IMR-90 (cell line): ENCODE measurements around the gene SHC4. TPM values are rescaled to one million over a fixed set of nuclear protein-coding genes. Genes with fewer than 3 reads are reported as not detected.

Experiments
- ATAC-seq: fragments of 200-7000 bp; cut with Tn5 transposase; 2 replicates; pipeline ENCODE4 v1.9.1; 2020; ENCODE audit warnings: low read depth, mild to moderate bottlenecking, moderate library complexity
- BruUV-seq: library from RNA; stranded (reverse); fragments of 400-500 nt; replicated peaks from 2 replicates; lab custom pipeline; 2021; lab: Mats Ljungman, UMichigan
- CTCF ChIA-PET: fragments of 300-600 bp; formaldehyde crosslinking; extraction: SDS; loops from one replicate; lab custom pipeline; 2021; ENCODE audit warnings: antibody characterized with exemption; lab: Yijun Ruan, JAX
- POLR2A ChIA-PET: fragments of 300-600 bp; sonication (Branson Sonifier 250); formaldehyde crosslinking; loops from one replicate; lab custom pipeline; 2022; ENCODE audit warnings: antibody characterized with exemption; ENCODE audit not compliant: unreplicated experiment; lab: Charles Lee
- DNase-seq: peaks from one replicate; pipeline ENCODE4 v3.0.0; 2013
- H2AFZ ChIP-seq: replicated peaks from 2 replicates; pipeline ENCODE3; 2013; ENCODE audit warnings: low read length, mild to moderate bottlenecking; ENCODE audit not compliant: poor library complexity
- H2AK5ac ChIP-seq: 2 replicates; pipeline ENCODE4 v1.6.1; 2013; ENCODE audit warnings: low read depth, low read length, inconsistent platforms
- H2AK9ac ChIP-seq: replicated peaks from 2 replicates; pipeline ENCODE3; 2013; ENCODE audit warnings: mild to moderate bottlenecking, low read depth, low read length, moderate library complexity; ENCODE audit not compliant: poor library complexity
- H2BK120ac ChIP-seq: 2 replicates; pipeline ENCODE4 v1.6.1; 2013; ENCODE audit warnings: low read depth, low read length, inconsistent platforms
- H2BK15ac ChIP-seq: 3 replicates; pipeline ENCODE4 v1.6.1; 2013; ENCODE audit warnings: low read depth, low read length, inconsistent platforms
- H2BK20ac ChIP-seq: 2 replicates; pipeline ENCODE4 v1.6.1; 2013; ENCODE audit warnings: low read depth, mild to moderate bottlenecking, inconsistent platforms, low read length, moderate library complexity
- H2BK5ac ChIP-seq: 2 replicates; pipeline ENCODE4 v1.6.1; 2013; ENCODE audit warnings: mild to moderate bottlenecking, low read depth, low read length, inconsistent platforms; ENCODE audit not compliant: poor library complexity, severe bottlenecking
- H3K14ac ChIP-seq: replicated peaks from 2 replicates; pipeline ENCODE4 v1.6.1; 2013; ENCODE audit warnings: low read depth, low read length, inconsistent platforms
- H3K18ac ChIP-seq: 2 replicates; pipeline ENCODE4 v1.6.1; 2013; ENCODE audit warnings: low read depth, low read length, control low read depth
- H3K23ac ChIP-seq: 2 replicates; pipeline ENCODE4 v1.6.1; 2013; ENCODE audit warnings: low read depth, low read length, inconsistent platforms
- H3K27ac ChIP-seq: 2 replicates; pipeline ENCODE4 v1.5.1; 2013; ENCODE audit warnings: mild to moderate bottlenecking, control low read depth, low read length; ENCODE audit not compliant: insufficient read depth
- H3K27me3 ChIP-seq: 2 replicates; pipeline ENCODE4 v1.6.1; 2013; ENCODE audit warnings: low read length; ENCODE audit not compliant: control insufficient read depth, insufficient read depth
- H3K36me3 ChIP-seq: 2 replicates; pipeline ENCODE4 v1.6.1; 2013; ENCODE audit warnings: low read length, mixed read lengths; ENCODE audit not compliant: control insufficient read depth, insufficient read depth
- H3K4ac ChIP-seq: 2 replicates; pipeline ENCODE4 v1.6.1; 2013; ENCODE audit warnings: low read depth, low read length, inconsistent platforms
- H3K4me1 ChIP-seq: 2 replicates; pipeline ENCODE4 v1.6.1; 2013; ENCODE audit warnings: low read length, mixed read lengths; ENCODE audit not compliant: control insufficient read depth, insufficient read depth
- H3K4me2 ChIP-seq: 2 replicates; pipeline ENCODE4 v1.6.1; 2013; ENCODE audit warnings: low read depth, mild to moderate bottlenecking, control low read depth, low read length, moderate library complexity
- H3K4me3 ChIP-seq: 2 replicates; pipeline ENCODE4 v1.5.1; 2013; ENCODE audit warnings: low read depth, mild to moderate bottlenecking, control low read depth, low read length, moderate library complexity; ENCODE audit not compliant: insufficient read depth
- H3K56ac ChIP-seq: 2 replicates; pipeline ENCODE4 v1.6.1; 2013; ENCODE audit warnings: low read length, inconsistent platforms; ENCODE audit not compliant: insufficient read depth; ENCODE audit errors: extremely low read depth
- H3K79me1 ChIP-seq, 2 experiments: 2 replicates each; pipeline ENCODE4 v1.6.1; 2013; ENCODE audit warnings: low read length in 2 of 2, inconsistent platforms in 1 of 2, low read depth in 1 of 2
- H3K9ac ChIP-seq: 2 replicates; pipeline ENCODE4 v1.6.1; 2013; ENCODE audit warnings: low read depth, low read length, control low read depth
- H3K9me1 ChIP-seq: 2 replicates; pipeline ENCODE4 v1.6.1; 2013; ENCODE audit warnings: low read length, inconsistent platforms; ENCODE audit not compliant: insufficient read depth
- H3K9me3 ChIP-seq: 2 replicates; pipeline ENCODE4 v1.6.1; 2013; ENCODE audit warnings: low read length; ENCODE audit not compliant: control insufficient read depth, insufficient read depth
- H4K20me1 ChIP-seq: 2 replicates; pipeline ENCODE4 v1.6.1; 2013; ENCODE audit warnings: low read length, inconsistent platforms; ENCODE audit not compliant: insufficient read depth
- H4K5ac ChIP-seq: 2 replicates; pipeline ENCODE4 v1.6.1; 2013; ENCODE audit warnings: mild to moderate bottlenecking, low read depth, low read length, control low read depth
- H4K8ac ChIP-seq, 2 experiments: 2 replicates each; pipeline ENCODE4 v1.6.1; 2013; ENCODE audit warnings: low read depth in 2 of 2, low read length in 2 of 2, control low read depth in 1 of 2, inconsistent platforms in 1 of 2
- H4K91ac ChIP-seq: 2 replicates; pipeline ENCODE4 v1.6.1; 2013; ENCODE audit warnings: low read depth, low read length, inconsistent platforms; ENCODE audit not compliant: insufficient read depth
- FOS ChIP-seq: fragments of 150-350 bp; IDR thresholded peaks from 2 replicates; pipeline ENCODE4 v1.6.1; 2016; ENCODE audit warnings: low read depth, low read length
- MAFK ChIP-seq: IDR thresholded peaks from 2 replicates; pipeline ENCODE4 v1.6.1; 2012; ENCODE audit warnings: low read depth, low read length, improper control_type of control experiment
- MAZ ChIP-seq: IDR thresholded peaks from 2 replicates; pipeline ENCODE4 v1.6.1; 2012; ENCODE audit warnings: low read depth, mild to moderate bottlenecking, low read length, improper control_type of control experiment, moderate library complexity, borderline replicate concordance
- MXI1 ChIP-seq: IDR thresholded peaks from 2 replicates; pipeline ENCODE4 v1.6.1; 2012; ENCODE audit warnings: low read depth, mild to moderate bottlenecking, low read length, moderate library complexity, borderline replicate concordance
- NFE2L2 ChIP-seq: fragments of 150-350 bp; IDR thresholded peaks from 2 replicates; pipeline ENCODE4 v1.6.1; 2016; ENCODE audit warnings: low read depth, mild to moderate bottlenecking, low read length
- RAD21 ChIP-seq: IDR thresholded peaks from 2 replicates; pipeline ENCODE4 v1.6.1; 2012; ENCODE audit warnings: low read length, improper control_type of control experiment
- RFX5 ChIP-seq: IDR thresholded peaks from 2 replicates; pipeline ENCODE4 v1.8.0; 2012; ENCODE audit warnings: low read depth, mild to moderate bottlenecking, low read length, moderate library complexity
- WGBS, 2 experiments: methylation state at CpG; one replicate each; pipeline versions ENCODE4 v1.1.5 to v1.1.7; 2013; ENCODE audit warnings: missing lambda C conversion rate in 2 of 2; ENCODE audit not compliant: insufficient read length in 1 of 2; ENCODE audit errors: extremely low coverage in 2 of 2; 5-methylcytosine and 5-hydroxymethylcytosine counted together
- dilution Hi-C: fragments of 300-500 bp; cut with HindIII; formaldehyde crosslinking; loops from one replicate; pipeline ENCODE4 v1.14.3; 2018; ENCODE audit warnings: low sequenced_read_pairs; ENCODE audit not compliant: unreplicated experiment
- in situ Hi-C: fragments of 300-500 bp; cut with MboI; formaldehyde crosslinking; loops from 3 replicates; pipeline ENCODE4 v1.14.3; 2019; ENCODE audit warnings: low sequenced_read_pairs, inconsistent platforms, mixed read lengths
- intact Hi-C: fragments of 100-400 bp; cut with micrococcal nuclease; formaldehyde crosslinking; loops from 2 replicates; pipeline ENCODE4 v1.10.0; 2022
- polyA plus RNA-seq, 3 experiments: library from polyadenylated mRNA; depleted of rRNA; stranded (reverse); fragments of >200 nt; gene quantifications; 2 replicates each; pipeline ENCODE4 v1.2.3, GENCODE V29; 2012; ENCODE audit warnings: low replicate concordance in 1 of 3
- total RNA-seq: library from RNA; depleted of rRNA; stranded (reverse); fragments of >200 nt; gene quantifications from 2 replicates; pipeline ENCODE4 v1.2.3, GENCODE V29; 2012
- TF ChIP-seq, protein P1 (sequence below): fragments of 150-350 bp; IDR thresholded peaks from 2 replicates; pipeline ENCODE4 v1.6.1; 2017; ENCODE audit warnings: mild to moderate bottlenecking, antibody characterized with exemption, low read length, low read depth
- TF ChIP-seq, protein P2 (sequence below): fragments of 150-350 bp; IDR thresholded peaks from 2 replicates; pipeline ENCODE4 v1.6.1; 2016; ENCODE audit warnings: low read depth, mild to moderate bottlenecking, low read length, moderate library complexity, borderline replicate concordance

Gene SHC4
- total and polyA plus RNA-seq, 2 of the 4 experiments (the other 2 are of a cell fraction): 0.91 to 2.7 TPM

DNA sequence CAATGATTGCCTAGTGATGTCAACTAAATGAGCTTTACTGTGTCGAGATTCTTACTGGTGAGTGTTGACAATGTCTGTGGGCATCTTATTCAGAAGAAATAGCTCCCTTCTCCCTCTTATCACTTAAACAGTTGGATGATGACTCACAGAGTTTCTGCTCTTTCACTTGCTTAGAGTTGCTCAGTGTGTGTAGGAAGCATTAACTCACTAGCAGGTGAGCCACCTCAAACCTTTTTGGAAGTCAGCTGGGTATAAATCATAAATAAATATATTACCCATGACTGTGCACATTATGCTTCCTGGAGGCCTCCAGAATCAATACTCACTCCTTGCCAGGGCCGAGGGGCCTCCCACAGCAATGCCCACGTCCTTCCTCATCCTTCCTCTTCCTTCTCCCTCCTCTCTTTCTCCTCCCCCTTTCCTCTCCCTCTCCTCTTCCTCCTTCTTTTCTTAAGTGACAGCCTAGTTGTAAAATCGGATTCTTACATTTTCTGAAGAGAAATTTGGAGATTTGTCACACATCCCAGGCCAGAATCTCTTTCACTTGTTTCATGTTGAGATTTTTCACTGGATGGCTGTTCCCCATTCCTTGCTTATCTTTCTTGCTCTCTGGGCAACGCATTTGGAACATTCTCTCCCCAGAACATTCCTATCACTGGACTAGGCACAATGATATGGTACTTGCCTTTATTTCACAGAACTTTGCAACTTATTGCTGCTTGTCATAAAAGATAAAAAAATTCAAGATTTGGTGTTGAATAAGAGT is 17.5 kb downstream of the SHC4 start (continued):
- TF ChIP-seq, protein P1, sequence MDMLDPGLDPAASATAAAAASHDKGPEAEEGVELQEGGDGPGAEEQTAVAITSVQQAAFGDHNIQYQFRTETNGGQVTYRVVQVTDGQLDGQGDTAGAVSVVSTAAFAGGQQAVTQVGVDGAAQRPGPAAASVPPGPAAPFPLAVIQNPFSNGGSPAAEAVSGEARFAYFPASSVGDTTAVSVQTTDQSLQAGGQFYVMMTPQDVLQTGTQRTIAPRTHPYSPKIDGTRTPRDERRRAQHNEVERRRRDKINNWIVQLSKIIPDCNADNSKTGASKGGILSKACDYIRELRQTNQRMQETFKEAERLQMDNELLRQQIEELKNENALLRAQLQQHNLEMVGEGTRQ: no peak
- TF ChIP-seq FOS (peak; percentile 74), MAFK (0 out of 2 replicates have a peak, but pooled peaks have one; percentile 19)

DNA sequence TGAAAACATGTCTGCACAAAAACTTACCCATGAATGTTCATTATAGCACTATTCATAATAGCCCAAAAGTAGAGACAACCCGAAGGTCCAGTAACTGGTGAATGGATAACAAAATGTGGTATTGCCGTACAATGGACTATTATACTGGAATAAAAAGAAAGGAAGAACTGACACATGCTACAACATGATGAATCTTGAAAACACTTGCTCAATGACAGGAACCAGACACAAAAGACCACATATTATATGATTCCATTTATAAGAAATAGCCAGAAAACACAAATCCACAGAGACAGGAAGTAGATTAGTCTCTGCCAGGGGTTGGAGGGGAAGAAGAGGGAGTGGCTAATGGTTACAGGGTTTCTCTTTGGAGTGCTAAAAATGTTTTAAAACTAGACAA is 18.3 kb downstream of the SHC4 start:
- Histone ChIP-seq H4K8ac (no peak overlapping the region), H2AK9ac (no peak overlapping the region), H4K5ac (no peak overlapping the region), H3K9ac (no peak overlapping the region), H3K27me3 (no peaks in the 10 kb centered on the region), H2AFZ (no peak overlapping the region), H3K4me2 (no peak overlapping the region), H3K23ac (no peak overlapping the region), H3K9me3 (no peaks in the 10 kb centered on the region), H3K56ac (no peak overlapping the region), H3K4ac (no peak overlapping the region), H2BK15ac (no peak overlapping the region), H3K4me1 (peaks cover 6% of the 10 kb centered on the region; the same call in 1 of the 2 replicates), H2BK20ac (no peak overlapping the region), H3K79me1 (peaks cover under 1 to 20% of the 10 kb centered on the region in 2 experiments; a peak in 3 of 4 replicates), H3K36me3 (no peaks in the 10 kb centered on the region), H3K18ac (no peak overlapping the region), H3K9me1 (0 out of 2 replicates have a peak, but pooled peaks cover 6% of the 10 kb centered on the region), H3K27ac (no peak overlapping the region), H4K91ac (no peak overlapping the region), H2BK5ac (peak overlapping the region; percentile 23), H2AK5ac (no peak overlapping the region), H4K20me1 (no peaks in the 10 kb centered on the region), H2BK120ac (no peak overlapping the region), H3K4me3 (no peak overlapping the region), H3K14ac (no peak overlapping the region)
- BruUV-seq: no TSS peak
- ATAC-seq: no peak
- no peak for DNase-seq
- in situ Hi-C loops (no loop called here), intact Hi-C loops (no loop called here), dilution Hi-C loops (no loop called here)
- TF ChIP-seq RFX5: no peak
- TF ChIP-seq, protein P2, sequence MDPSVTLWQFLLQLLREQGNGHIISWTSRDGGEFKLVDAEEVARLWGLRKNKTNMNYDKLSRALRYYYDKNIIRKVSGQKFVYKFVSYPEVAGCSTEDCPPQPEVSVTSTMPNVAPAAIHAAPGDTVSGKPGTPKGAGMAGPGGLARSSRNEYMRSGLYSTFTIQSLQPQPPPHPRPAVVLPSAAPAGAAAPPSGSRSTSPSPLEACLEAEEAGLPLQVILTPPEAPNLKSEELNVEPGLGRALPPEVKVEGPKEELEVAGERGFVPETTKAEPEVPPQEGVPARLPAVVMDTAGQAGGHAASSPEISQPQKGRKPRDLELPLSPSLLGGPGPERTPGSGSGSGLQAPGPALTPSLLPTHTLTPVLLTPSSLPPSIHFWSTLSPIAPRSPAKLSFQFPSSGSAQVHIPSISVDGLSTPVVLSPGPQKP: no peak
- no peak for TF ChIP-seq RAD21
- TF ChIP-seq NFE2L2: no peak
- TF ChIP-seq MAZ: no peak
- no peak for TF ChIP-seq MXI1
- no CpG with 5 or more reads among the region's 2 CpGs for WGBS, 2 experiments
- ChIA-PET POLR2A (no interaction called here), CTCF (interaction anchor here (1.0 kb wide), 1 partner anchor 20 kb away, joined by 3 read pairs; no protein-coding TSS in a partner anchor)
